Stimulated activated naive B cell treated with anti-CD40 and anti-IgM and Interleukin-4, amounts not matched to agents 10 μg/mL and 1 μg/mL and 100 μg/mL, for 72 hours (primary cell): ENCODE results near the gene ATP6AP2.

Experiments
- ATAC-seq, 2 donors: fragments of 150-1000 bp; cut with Tn5 transposase; replicated peaks; 2 replicates each; pipeline ENCODE4 v1.10.0; 2021; ENCODE audit warnings: moderate library complexity in 1 of 2
- DNase-seq: peaks from one replicate; pipeline ENCODE4 v3.0.0; 2021
- H3K27ac Mint-ChIP-seq: one replicate; pipeline ENCODE4 v1.8.0; 2022; ENCODE audit warnings: mild to moderate bottlenecking, mixed read lengths
- H3K27me3 Mint-ChIP-seq, 2 donors: one replicate each; pipeline ENCODE4 v1.8.0; 2022; ENCODE audit warnings: mixed read lengths in 2 of 2
- H3K36me3 Mint-ChIP-seq, 2 donors: one replicate each; pipeline ENCODE4 v1.8.0; 2022; ENCODE audit warnings: mixed read lengths in 2 of 2, mild to moderate bottlenecking in 1 of 2
- H3K4me1 Mint-ChIP-seq, 2 donors: one replicate each; pipeline ENCODE4 v1.8.0; 2022; ENCODE audit warnings: mixed read lengths in 2 of 2, mild to moderate bottlenecking in 1 of 2
- H3K4me3 Mint-ChIP-seq, 2 donors: one replicate each; pipeline ENCODE4 v1.8.0; 2022; ENCODE audit warnings: mild to moderate bottlenecking in 2 of 2, mixed read lengths in 2 of 2, moderate library complexity in 1 of 2
- H3K9me3 Mint-ChIP-seq, 2 donors: one replicate each; pipeline ENCODE4 v1.8.0; 2022; ENCODE audit warnings: mixed read lengths in 2 of 2, mild to moderate bottlenecking in 1 of 2

ATP6AP2 gene

DNA sequence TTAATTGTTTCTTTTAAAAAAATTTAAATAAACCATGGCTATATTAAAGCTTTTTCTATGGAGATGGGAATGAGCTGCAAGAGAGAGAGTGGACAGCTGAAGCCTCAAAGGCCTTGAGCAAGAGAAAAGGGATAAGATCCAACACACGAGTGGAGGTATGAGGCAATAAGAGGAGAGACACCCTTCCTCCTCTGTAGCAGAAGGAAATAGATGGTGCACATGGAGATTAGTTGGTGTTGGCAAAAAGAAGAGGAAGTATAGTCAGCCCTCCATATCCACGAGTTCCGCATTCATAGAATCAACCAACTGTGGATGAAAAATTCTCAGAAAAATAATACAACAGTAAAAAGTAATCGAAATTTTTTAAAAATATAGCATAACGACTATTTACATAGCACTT, 63.4 kb downstream of the ATP6AP2 start:
- DNase-seq (no peak), ATAC-seq (no peak)
- peak overlapping the region; percentile 82 to 90 for H3K4me3 Mint-ChIP-seq

DNA sequence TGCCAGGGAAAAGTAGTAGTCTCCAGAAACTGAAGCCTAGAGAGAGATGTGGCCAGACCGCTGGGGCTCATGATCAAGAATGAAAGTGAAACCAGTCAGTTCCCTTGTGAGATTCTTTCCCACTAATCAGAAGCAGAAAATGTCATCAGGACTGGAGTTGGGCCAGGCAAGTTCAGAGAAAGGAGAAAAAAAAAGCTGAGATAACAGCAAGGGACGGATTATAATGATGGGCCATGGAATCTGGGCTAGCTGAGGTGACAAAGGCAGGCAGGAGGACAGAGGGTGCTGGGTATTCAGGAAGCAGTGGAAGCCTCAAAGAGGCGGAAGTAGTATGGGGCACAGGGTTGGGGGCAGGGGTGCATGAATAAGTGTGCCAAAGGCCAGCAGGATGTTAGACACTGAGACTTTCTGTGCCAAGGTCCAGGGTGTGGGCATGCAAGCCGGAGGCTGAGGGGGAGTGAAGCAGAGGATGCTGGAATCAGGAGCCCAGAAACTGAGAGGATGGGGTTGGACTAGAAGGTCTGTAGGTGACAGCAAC, 64.1 kb downstream of the ATP6AP2 start:
- Mint-ChIP-seq H3K9me3 (no peaks in the 10 kb centered on the region), H3K27ac (peak overlapping the region; percentile 88), H3K4me1 (peaks cover 34 to 36% of the 10 kb centered on the region in 2 donors), H3K4me3 (peak overlapping the region; percentile 82 to 90), H3K27me3 (no peaks in the 10 kb centered on the region), H3K36me3 (peaks cover 27 to 49% of the 10 kb centered on the region in 2 donors)
- peak; percentile 51 for DNase-seq
- ATAC-seq: peak; percentile 58 to 61

More for the DNA sequence above, 63.4 kb downstream of the ATP6AP2 start:
- H3K27ac Mint-ChIP-seq: peak overlapping the region; percentile 76
- no peaks in the 10 kb centered on the region for H3K9me3 Mint-ChIP-seq
- no peaks in the 10 kb centered on the region for H3K27me3 Mint-ChIP-seq
- H3K4me1 Mint-ChIP-seq: peaks cover 34 to 37% of the 10 kb centered on the region in 2 donors
- peaks cover 27 to 53% of the 10 kb centered on the region in 2 donors for H3K36me3 Mint-ChIP-seq

DNA sequence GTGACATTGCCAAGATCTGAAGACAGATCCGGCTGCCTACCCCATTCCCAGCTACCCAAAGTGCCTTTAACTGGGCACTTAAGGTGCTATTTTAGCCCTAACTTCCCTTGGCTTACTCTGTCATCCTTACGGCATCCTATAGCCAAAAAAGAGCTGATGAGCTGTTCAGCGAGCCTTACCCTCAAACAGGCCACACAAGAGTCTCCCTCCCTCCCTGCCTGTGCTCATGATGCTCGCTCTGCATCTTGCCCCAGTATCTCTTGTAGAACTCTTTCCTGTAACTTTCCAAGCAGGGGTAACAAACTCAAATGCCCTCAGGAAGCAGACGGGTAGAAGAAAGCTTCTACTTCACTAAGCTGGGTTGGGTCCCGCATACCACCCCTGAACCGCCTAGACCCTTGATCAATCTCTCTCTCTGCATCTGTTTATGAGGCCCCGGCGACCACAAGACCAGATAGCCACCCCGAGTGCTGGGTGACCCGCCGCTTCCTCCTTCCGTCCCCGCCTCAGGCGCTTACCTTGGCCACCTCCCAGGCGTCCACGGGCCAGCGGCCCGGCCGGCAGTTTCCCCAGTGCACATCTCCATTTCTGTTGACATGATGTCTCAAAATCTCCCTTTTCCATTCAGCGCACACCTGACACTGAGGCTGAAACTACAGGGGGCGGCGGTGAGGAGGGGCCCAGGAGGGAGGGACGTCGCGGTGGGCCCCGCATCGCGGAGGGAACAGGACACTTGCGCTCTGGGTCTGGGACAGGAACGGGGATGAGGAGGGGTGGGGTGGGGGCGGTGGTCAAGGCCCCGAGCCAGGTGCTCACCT, 65.9 kb downstream of the ATP6AP2 start:
- Mint-ChIP-seq H3K4me1 (peaks cover 34 to 35% of the 10 kb centered on the region in 2 donors), H3K4me3 (peak overlapping the region; percentile 89 to 96), H3K27ac (peak overlapping the region; percentile 96), H3K36me3 (peaks cover 29 to 42% of the 10 kb centered on the region in 2 donors), H3K9me3 (no peaks in the 10 kb centered on the region), H3K27me3 (no peaks in the 10 kb centered on the region)
- DNase-seq (peak; percentile 41), ATAC-seq (peak; percentile 41 to 47)

DNA sequence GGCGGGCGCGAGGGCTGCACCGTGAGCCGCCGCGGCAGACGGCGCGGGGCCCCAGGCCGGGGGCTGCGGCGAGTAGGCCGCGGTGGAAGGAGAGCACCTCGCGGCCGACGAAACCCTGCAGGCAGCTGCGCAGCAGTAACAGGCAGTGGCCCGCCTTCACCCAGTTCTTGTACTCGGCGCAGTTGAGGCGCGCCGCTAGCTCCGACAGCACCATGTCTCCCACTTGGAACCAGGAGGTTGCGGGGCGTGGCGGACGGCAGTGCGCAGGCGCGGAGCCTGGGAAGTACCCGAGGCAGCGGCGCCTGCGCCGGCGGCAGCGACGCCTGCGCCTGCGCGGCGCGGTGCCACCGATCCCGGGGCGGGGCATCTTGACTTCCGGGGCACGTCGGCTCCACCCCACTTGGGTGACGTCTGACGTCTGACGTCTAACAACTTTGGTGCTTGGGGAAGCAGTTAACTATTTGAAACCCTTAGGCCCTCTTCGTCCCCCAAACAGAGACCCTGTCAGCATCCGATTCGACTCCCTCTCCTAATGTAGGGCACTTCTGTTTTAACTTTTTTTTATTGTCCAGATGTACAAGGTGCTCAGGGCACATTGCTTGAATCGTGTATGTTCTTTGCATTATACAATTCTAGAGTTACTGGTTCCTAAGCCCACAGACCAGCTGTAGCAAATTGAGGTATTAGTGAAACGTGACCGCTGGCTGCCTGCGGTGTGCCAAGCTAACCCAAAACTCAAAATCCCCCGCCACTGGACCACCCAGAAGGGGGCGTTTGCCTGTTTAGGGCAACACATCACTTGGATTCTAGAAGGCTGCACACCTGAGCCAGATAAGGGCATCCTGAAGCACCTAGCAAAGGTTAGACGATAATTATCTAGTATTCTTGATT, 66.8 kb downstream of the ATP6AP2 start, which contains the start of gene CXorf38:
TSS of gene CXorf38 (minus strand) at position 255 of the 891 bp plus-strand sequence. CDS start at position 214, 41 bp downstream.
- H3K36me3 Mint-ChIP-seq: peaks cover 21 to 36% of the 10 kb centered on the region in 2 donors
- ATAC-seq: peak; percentile 75 to 78
- no peaks in the 10 kb centered on the region for H3K9me3 Mint-ChIP-seq
- no peaks in the 10 kb centered on the region for H3K27me3 Mint-ChIP-seq
- H3K4me1 Mint-ChIP-seq: peaks cover 28% of the 10 kb centered on the region in 2 donors
- H3K27ac Mint-ChIP-seq: peak within 1 kb of the TSS; percentile 96
- peak; percentile 96 for DNase-seq
- peak within 1 kb of the TSS; percentile 89 to 96 for H3K4me3 Mint-ChIP-seq

DNA sequence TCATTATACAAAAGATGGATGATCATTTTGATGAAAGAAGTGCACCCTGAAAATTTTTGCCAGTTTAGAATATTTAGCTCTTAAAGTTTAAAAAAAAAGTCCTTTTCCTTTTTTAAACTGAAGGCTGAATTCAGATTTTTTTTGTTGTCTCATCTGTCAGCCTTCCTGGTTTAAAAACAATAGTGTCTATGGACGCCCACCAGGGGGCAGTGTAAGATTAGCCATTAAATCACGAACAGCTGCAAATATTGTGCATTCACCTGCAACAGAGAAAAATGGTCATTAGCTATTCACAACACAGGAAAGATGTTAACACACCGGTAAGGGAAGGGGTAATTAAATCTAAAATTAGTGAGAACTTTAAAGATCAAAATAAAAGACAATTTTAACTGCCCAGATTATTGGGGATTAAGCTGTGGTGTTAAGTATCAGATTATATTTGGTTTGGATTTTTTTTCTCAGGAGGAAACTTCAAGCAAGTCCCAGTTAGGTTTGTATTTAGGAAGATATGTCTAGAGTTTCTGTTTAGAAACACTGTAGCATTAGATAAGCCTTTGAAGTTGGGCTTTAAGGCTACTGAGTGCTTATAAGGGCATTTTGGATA, 71.0 kb downstream of the ATP6AP2 start:
- Mint-ChIP-seq H3K4me1 (peaks cover 9 to 11% of the 10 kb centered on the region in 2 donors), H3K9me3 (no peaks in the 10 kb centered on the region), H3K36me3 (peaks cover 8 to 24% of the 10 kb centered on the region in 2 donors), H3K4me3 (no peak overlapping the region), H3K27me3 (no peaks in the 10 kb centered on the region), H3K27ac (no peak overlapping the region)
- peak; percentile 56 for DNase-seq
- no peak for ATAC-seq

DNA sequence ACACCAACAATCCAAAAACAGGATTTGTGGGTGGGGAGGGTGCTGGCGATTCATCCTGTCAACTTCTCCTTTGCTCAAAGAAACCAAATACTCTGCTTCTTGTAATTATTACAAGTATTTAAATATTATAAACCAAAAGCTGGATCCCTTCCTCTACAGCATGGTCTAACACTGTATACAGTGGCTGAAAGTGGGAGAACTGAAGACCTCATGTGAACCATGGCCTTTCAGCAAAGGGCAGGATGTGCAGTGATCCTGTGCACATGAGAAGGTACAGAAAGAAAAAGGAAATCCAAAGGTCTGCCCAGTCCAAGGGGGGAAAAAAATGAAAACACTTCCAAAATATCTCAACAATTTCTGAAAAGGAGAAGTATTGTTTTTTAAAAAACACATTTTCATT, 71.9 kb downstream of the ATP6AP2 start:
- Mint-ChIP-seq H3K27me3 (no peaks in the 10 kb centered on the region), H3K36me3 (peaks cover 6 to 27% of the 10 kb centered on the region in 2 donors), H3K27ac (no peak overlapping the region), H3K4me1 (peaks cover 5 to 11% of the 10 kb centered on the region in 2 donors), H3K9me3 (no peaks in the 10 kb centered on the region), H3K4me3 (no peak overlapping the region)
- DNase-seq: no peak
- ATAC-seq: peak; percentile 70 to 83

DNA sequence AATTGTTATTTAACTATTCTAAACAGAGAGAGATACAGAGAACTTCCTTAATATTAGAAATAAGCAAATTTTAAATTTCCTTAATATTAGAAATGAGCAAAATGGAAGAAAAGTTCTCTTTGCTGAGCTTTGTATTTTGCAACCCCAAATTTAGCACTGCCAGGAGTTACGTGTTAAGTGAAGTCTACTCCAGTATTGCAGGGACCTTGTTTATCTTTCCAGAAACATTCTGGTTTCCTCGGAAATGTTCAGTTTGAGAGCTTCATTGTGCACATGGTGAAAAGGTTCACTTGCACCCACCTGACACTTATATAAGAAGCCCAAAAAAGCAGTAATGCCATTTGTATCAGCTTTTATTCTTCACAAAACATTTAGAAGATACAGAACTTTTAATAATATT, 72.8 kb downstream of the ATP6AP2 start:
- peaks cover 6 to 27% of the 10 kb centered on the region in 2 donors for H3K36me3 Mint-ChIP-seq
- H3K4me3 Mint-ChIP-seq: no peak overlapping the region
- H3K4me1 Mint-ChIP-seq: peaks cover 3 to 11% of the 10 kb centered on the region in 2 donors
- ATAC-seq (no peak), DNase-seq (no peak)
- H3K27ac Mint-ChIP-seq: no peak overlapping the region
- no peaks in the 10 kb centered on the region for H3K27me3 Mint-ChIP-seq
- H3K9me3 Mint-ChIP-seq: no peaks in the 10 kb centered on the region
